ENCODE measurements around the gene FBLIM1.

- TF ChIP-seq CTCF (IDR thresholded peaks at IDR 0.05) (no peak), POLR2A (IDR thresholded peaks at IDR 0.05) (no peak)
These were observed 25.9 kb upstream of the FBLIM1 start for GRCh38 chr1:15732686-15733081.
